IgD-negative memory B cell (primary cell): ENCODE measurements around the gene EIF3A. TPM values are rescaled to one million over a fixed set of nuclear protein-coding genes. Genes with fewer than 3 reads are reported as not detected.

ENCODE experiments used
- H3K27ac Mint-ChIP-seq, 3 donors: one replicate each; pipeline ENCODE4 v1.8.0; 2020 to 2022; ENCODE audit warnings: mild to moderate bottlenecking in 3 of 3, mixed read lengths in 3 of 3, moderate library complexity in 1 of 3
- H3K27me3 Mint-ChIP-seq: one replicate; pipeline ENCODE4 v1.8.0; 2021; ENCODE audit warnings: mixed read lengths
- H3K36me3 Mint-ChIP-seq: one replicate; pipeline ENCODE4 v1.8.0; 2020; ENCODE audit warnings: mild to moderate bottlenecking, mixed read lengths
- H3K4me1 Mint-ChIP-seq, 3 donors: one replicate each; pipeline ENCODE4 v1.8.0; 2020 to 2022; ENCODE audit warnings: mixed read lengths in 3 of 3, mild to moderate bottlenecking in 1 of 3
- H3K4me3 Mint-ChIP-seq, 4 donors: one replicate each; pipeline ENCODE4 v1.8.0; 2020 to 2022; ENCODE audit warnings: mild to moderate bottlenecking in 4 of 4, mixed read lengths in 4 of 4, moderate library complexity in 3 of 4
- H3K9me3 Mint-ChIP-seq, 3 donors: one replicate each; pipeline ENCODE4 v1.8.0; 2020 to 2021; ENCODE audit warnings: mixed read lengths in 3 of 3, mild to moderate bottlenecking in 1 of 3
- polyA plus RNA-seq: library from polyadenylated mRNA; unstranded; fragments of 300-500 nt; fragmentation: Illumina TruSeq; gene quantifications from one replicate; pipeline ENCODE4 v1.2.3, GENCODE V29; 2021

The EIF3A gene
- polyA plus RNA-seq, 1 donor from 2014 or later, result 60.9 TPM

DNA sequence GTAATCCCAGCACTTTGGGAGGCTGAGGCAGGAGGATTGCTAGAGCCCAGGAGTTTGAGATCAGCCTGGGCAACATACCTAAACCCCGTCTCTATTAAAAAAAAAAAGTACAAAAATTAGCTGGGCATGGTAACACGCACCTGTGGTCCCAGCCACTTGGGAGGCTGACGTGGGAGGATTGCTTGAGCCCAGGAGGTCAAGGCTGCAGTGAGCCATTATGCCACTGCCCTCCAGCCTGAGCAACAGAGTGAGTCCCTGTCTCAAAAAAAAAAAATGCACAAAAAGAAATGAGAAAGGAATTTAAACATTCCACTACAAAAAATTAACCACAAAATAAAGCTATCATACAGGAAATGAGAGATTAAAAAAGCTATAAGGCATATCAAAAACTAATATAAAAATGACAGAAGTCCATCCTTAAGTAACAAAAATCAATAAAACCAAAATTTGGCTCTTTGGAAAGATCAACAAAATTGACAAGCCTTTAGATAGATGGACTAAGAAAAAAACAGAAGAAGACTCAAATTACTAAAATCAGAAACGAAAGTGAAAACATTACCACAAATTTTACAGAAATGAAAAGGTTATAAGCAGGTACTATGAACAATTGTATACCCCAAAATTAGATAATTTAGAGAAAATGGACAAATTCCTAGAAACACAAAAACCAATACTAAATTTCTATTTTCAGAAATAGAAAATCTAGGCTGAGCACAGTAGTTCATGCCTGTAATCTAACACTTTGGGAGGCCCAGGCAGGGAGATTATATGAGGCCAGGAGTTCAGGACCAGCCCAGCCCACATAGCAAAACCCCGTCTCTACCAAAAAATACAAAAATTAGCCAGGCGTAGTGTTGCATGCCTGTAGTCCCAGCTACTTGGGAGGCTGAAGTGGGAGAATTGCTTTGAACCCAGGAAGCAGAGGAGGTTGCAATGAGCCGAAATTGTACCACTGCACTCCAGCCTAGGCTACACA, 93.5 kb downstream of the EIF3A start:
- H3K36me3 Mint-ChIP-seq, result peaks cover 2% of the 10 kb centered on the region
- peaks cover 0 to 12% (median 11%) of the 10 kb centered on the region in 3 donors for H3K9me3 Mint-ChIP-seq
- no peak overlapping the region for H3K27ac Mint-ChIP-seq
- peak overlapping the region in 1 of 4 donors; percentile 33 for H3K4me3 Mint-ChIP-seq
- H3K4me1 Mint-ChIP-seq, result peaks cover 4 to 8% (median 8%) of the 10 kb centered on the region in 3 donors
- peaks cover 2% of the 10 kb centered on the region for H3K27me3 Mint-ChIP-seq

DNA sequence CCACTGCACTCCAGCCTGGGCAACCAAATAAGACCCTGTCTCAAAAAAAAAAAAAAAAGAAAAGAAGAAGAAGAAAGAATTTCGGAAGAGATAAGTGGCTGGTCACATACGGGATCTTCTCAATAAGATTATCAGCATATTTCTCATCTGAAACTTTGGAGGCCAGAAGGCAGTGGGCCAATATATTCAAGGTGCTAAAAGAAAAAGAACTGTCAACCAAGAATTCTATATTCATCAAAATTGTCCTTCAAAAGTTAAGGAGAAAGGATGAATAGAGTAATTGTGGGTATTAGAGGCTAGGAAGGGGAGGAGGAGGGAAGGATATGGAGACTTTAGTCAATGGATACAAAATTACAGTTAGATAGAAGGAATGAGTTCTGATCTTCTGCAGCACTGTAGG, 95.0 kb downstream of the EIF3A start:
- peaks cover 0 to 12% (median 11%) of the 10 kb centered on the region in 3 donors for H3K9me3 Mint-ChIP-seq
- H3K36me3 Mint-ChIP-seq, result peaks cover 2% of the 10 kb centered on the region
- no peak overlapping the region for H3K27ac Mint-ChIP-seq
- no peak overlapping the region for H3K4me3 Mint-ChIP-seq
- H3K27me3 Mint-ChIP-seq, result peaks cover 2% of the 10 kb centered on the region
- peaks cover 4 to 8% (median 8%) of the 10 kb centered on the region in 3 donors for H3K4me1 Mint-ChIP-seq

Other genes starting within 250 kb of the EIF3A start
- gene NANOS1, start 51.1 kb downstream of the EIF3A start, polyA plus RNA-seq, result not detected
- 24.7 TPM for gene DENND10, start 23.3 kb upstream of the EIF3A start, polyA plus RNA-seq
- gene SFXN4, start 84.9 kb upstream of the EIF3A start, polyA plus RNA-seq, result 22.2 TPM
- 71.2 TPM for gene PRDX3, start 98.0 kb upstream of the EIF3A start, polyA plus RNA-seq
- 18.1 TPM for gene GRK5, start 126.8 kb upstream of the EIF3A start, polyA plus RNA-seq